Raji (cell line): ENCODE measurements around the gene VCPKMT.
A peak's percentile ranks its signal among the peaks of the same experiment; 100 is the strongest.

Experiments used
- POLR2A ChIP-seq: IDR thresholded peaks from 2 replicates; pipeline ENCODE4 v1.6.1; 2011; ENCODE audit warnings: low read depth, low read length, control low read depth; ENCODE audit not compliant: insufficient read depth

The VCPKMT gene

DNA sequence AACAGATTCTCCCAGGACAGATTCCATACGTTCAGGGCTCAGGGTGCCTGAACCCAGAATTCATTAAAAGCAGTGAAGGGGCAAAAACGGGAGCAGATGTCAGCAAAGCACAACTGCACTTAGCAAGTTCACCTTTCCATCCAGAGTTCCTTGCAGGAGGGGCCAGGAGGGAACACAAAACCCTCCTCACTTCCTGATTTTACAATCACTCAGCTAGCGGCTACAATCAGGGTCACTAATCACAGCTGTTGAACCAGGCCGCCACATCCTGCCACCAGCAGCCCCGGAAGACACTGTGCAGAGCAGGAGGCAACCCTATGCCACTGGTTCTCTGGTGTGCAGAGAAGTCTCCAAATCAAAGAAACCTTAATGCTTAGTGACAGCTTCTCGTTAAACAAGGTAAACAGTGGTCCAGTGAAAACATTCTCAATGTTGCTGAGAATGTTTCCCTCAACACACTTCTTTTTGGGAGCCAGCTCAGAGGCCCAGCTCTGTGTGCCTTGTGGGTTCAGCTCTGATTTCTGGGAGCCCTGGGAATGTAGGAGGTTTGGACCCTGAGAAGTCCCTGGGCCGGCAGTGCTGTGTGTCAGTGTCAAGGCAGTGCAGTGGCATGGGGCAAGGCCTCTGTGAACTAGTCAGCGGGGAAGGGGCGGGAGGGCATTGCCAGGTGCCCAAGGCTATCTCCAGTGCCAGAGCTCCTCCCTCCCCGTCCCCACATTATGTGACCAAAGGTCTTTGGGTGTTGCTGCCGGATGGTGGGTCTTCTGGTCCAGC, 54.5 kb downstream of the VCPKMT start:
- peak; percentile 72 for TF ChIP-seq POLR2A

GRCh38 chr14:50060871-50061663, 55.3 kb downstream of the VCPKMT start:
- no peak for TF ChIP-seq POLR2A

GRCh38 chr14:50059763-50060616, 56.4 kb downstream of the VCPKMT start:
- no peak for TF ChIP-seq POLR2A
